Fibroblast of skin of left quadriceps (primary cell): Measurements from ENCODE around the gene OR2AP1.
"Not testable (repeated sequence)": the region's sequence is repeated elsewhere in the genome, so short reads cannot be mapped to it uniquely, and the experiment has no call there.

Experiments
- DNase-seq, 2 experiments: peaks; one replicate each; pipeline ENCODE4 v3.0.0-alpha.2; 2013; ENCODE audit warnings: low read depth in 2 of 2

Gene OR2AP1

GRCh38 chr12:55572168-55572567, at the start of gene OR2AP1:
Gene OR2AP1, plus strand, starts transcription at chr12:55572468. Its CDS starts 1,947 bp downstream, at chr12:55574415.
- DNase-seq: no peak

GRCh38 chr12:55548235-55548634, 24.0 kb upstream of the OR2AP1 start:
- not testable (repeated sequence) for DNase-seq

GRCh38 chr12:55548756-55549155, 23.5 kb upstream of the OR2AP1 start:
- no peak for DNase-seq

- DNase-seq: no peak
These were observed 23.0 kb upstream of the OR2AP1 start, which contains the start of gene OR6C4 for GRCh38 chr12:55549302-55549701. Gene OR6C4, plus strand, starts transcription at chr12:55549602. Its CDS starts 1,625 bp downstream, at chr12:55551227.

GRCh38 chr12:55554296-55554695, 18.0 kb upstream of the OR2AP1 start:
- no peak for DNase-seq

- not testable (repeated sequence) for DNase-seq
These were observed 2.2 kb upstream of the OR2AP1 start for GRCh38 chr12:55570060-55570459.

GRCh38 chr12:55570689-55571088, 1.6 kb upstream of the OR2AP1 start:
- DNase-seq: not testable (repeated sequence)

- DNase-seq: no peak
These were observed 9.8 kb downstream of the OR2AP1 start for GRCh38 chr12:55582066-55582465.

- DNase-seq: no peak
These were observed 13.5 kb downstream of the OR2AP1 start for GRCh38 chr12:55585817-55586216.

GRCh38 chr12:55590152-55590551, 17.9 kb downstream of the OR2AP1 start:
- DNase-seq: not testable (repeated sequence)

GRCh38 chr12:55607821-55608594, 35.7 kb downstream of the OR2AP1 start:
- no peak for DNase-seq

GRCh38 chr12:55610598-55610997, 38.3 kb downstream of the OR2AP1 start:
- DNase-seq: no peak

- DNase-seq: no peak
These were observed 40.4 kb downstream of the OR2AP1 start for GRCh38 chr12:55612646-55613045.

- DNase-seq: no peak
These were observed 42.5 kb downstream of the OR2AP1 start for GRCh38 chr12:55614764-55615163.

- peak; percentile 85 to 89 for DNase-seq
These were observed 47.3 kb downstream of the OR2AP1 start for GRCh38 chr12:55619354-55620138.

- no peak for DNase-seq
These were observed 51.8 kb downstream of the OR2AP1 start for GRCh38 chr12:55624056-55624455.
